ENCODE data around the gene PKD2L2.
A peak's percentile ranks its signal among the peaks of the same experiment; 100 is the strongest.
"Not testable (repeated sequence)": the region's sequence is repeated elsewhere in the genome, so short reads cannot be mapped to it uniquely, and the experiment has no call there.

Gene PKD2L2

DNA sequence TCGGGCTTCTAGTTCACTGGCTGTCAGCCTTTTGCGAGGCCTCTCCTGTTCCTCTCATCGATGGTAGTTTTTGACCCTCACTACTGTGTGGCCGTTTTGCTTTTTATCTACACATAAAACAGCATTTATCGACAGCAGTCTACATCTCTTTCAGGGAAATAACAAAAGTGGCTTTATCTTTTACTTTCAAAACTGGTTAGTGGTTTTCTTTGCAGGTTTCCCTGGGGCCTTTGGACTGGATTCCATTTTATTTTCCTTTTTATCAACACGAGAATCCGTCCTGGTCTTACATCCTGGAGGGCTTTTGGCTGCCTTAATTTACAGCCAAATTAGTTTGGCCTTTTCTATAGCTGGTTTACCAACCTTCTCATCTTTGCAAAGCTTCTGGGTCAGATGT is 793 bp upstream of the PKD2L2 start:
- peak; percentile 42 for DNase-seq (ENCODE audit: low read depth, low spot score)

DNA sequence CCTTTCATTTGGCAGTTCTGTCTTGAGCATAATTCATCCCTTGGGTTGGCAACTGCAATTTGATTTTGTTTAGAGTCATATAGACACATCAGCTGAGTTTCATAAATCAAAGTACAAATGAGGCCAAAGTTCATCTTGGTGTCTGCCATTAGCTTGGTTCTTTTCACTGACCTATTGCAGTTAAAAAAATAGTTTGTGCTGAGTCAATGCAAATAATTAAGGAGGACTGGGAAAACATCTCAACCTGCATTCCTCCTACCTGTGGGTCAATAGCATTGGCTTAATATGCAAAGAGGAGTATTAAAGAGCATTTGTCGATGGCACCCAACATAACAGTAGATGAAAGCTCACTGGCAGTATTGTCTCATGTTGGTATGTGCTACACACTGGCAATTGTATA is 1.6 kb downstream of the PKD2L2 start:
- DNase-seq (ENCODE audit: low read depth, low spot score), result no peak

DNA sequence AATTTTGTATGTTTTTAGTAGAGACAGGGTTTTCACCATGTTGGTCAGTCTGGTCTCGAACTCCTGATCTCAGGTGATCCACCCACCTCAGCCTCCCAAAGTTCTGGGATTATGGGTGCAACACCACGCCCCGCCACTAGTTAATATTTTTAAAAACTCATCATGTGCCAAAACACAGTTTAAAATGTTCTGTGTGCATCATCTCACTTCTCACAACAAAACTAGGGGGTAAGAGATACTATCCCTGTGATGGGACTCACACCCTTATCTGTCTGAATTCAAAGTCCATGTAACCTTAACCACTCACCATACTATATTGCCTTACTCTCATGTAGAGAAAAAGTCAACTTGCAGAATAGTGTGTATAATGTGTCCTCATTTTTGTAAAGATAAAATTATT is 2.6 kb downstream of the PKD2L2 start:
- DNase-seq (ENCODE audit: low read depth, low spot score), result no peak

DNA sequence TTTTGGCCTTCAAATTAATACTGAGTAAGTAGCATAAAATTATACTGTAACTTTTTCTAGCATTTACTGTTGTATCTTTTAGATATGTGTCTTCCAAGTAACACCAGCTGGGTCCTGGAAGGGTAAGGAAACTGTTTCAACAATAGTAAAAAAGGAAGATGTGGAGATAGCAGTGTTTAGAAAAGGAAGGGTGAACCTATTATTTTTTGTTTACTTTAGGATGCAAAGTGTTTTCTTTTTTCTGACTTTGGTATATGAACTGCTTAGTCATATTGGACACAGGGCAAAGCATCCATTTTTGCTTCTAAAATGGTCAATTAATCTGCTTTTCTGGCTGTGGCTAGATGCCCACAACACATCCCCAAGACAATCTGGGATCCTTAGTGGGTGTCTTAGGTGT is 5.3 kb downstream of the PKD2L2 start:
- no peak for DNase-seq (ENCODE audit: low read depth, low spot score)

DNA sequence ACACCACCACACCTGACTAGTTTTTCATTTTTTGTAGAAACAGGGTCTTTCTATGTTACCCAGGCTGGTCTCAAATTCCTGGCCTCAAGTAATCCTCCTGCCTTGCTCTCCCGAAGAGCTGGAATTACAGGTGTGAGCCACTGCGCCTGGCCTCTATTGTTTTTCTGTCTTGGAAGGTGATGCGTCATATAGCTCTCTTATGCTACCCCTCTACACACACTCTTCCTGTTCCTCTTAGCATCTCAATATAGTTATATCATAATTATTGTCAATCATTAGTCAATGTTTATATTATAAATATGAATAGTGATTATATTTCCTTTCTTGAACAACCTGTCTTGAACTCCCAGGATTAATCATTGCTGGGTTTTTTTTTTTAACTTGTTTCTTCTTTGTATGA is 7.3 kb downstream of the PKD2L2 start:
- DNase-seq (ENCODE audit: low read depth, low spot score), result peak; percentile 5

DNA sequence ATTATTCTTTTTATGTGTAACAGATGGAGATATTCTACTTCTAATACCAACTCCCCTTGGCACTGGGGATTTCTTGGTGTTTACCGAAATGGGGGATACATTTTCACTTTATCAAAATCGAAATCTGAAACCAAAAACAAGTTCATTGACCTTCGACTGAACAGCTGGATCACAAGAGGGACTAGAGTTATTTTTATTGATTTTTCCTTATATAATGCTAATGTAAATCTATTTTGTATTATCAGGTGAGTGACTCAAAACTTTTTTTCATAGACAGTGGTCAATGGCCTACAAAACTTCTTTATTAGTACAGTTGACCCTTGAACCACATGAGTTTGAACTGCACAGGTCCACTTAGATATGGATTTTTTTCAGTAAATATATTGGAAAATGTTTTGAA is 10.2 kb downstream of the PKD2L2 start:
- DNase-seq (ENCODE audit: low read depth, low spot score), result no peak

DNA sequence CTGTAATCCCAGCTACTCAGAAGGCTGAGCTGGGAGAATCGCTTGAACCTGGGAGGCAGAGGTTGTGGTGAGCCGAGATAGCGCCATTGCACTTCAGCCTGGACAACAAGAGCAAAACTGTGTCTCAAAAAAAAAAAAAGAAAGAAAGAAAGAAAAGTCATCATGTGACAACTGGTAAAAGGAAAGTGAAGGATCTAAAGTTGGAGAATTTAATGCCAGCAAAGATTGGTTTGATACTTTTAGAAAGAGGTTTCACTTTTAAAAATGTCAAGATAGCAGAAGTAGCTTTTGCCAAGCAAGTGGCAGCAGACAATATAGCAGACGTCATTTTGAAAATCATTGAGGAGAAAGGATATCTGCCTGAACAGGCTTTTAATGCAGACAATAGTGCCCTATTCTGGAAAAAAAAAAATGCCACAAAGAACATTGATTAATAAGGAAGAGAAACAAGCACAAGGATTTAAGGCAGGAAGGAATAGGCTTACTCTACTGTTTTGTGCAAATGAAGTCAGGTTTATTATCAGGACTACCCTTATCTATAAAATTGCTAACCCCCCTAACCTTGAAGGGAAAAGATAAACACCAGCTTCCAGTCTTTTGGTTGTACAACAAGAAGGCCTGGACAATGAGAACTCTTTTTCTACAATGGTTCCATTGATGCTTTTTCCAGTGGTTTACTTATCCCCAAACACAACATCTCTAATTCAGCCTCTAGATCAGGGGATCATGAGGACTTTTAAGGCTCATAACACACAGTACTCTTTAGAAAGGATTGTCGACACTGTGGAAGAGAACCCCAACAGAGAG is 12.0 kb downstream of the PKD2L2 start:
- DNase-seq (ENCODE audit: low read depth, low spot score), result no peak

DNA sequence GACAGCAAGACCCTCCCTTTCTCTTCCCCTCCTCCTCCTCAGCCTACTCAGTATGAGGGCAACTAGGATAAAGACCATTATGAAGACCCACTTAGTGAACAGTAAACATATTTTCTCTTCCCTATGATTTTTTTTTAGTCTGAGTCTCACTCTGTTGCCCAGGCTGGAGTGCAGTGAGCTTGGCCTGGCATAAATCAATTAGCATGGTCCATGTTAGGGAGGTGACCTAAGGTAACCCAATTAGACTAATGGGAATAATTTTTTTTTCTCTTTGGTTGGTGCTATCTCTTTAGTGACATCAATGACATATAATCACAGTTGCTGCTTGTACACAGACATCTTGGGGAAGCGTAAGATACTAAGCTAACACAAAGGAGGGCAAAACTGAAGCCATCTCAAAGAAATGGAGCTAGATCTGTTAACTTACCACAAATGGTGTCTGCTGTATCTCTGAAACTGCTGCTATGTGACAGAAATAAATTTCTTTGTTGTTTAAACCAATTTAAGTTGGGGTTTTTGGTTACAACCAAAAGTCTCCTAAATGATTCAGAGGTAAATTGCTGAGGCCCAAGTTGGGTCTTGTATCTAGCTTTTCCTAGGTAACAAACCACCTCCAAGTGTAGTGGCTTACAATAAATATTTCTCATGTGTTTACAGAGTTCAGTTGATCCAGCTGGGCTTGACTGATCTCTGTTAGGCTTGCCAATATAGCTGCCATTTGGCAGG is 13.3 kb downstream of the PKD2L2 start:
- no peak for DNase-seq (ENCODE audit: low read depth, low spot score)

DNA sequence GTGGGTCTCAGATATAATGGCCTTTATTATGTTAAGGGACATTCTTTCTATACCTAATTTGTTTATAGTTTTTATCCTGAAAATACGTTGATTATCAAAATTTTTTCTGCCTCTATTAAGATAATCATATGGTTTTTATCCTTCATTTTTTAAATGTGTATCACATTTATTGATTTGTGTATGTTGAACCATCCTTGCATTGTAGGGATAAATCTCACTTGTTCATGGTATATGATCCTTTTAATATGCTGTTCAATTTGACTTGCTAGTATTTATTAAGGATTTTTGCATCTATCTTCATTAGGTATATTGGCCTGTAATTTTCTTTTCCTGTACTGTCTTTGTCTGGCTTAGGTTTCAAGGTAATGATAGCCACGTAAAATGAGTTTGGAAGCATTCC is 25.5 kb downstream of the PKD2L2 start:
- no peak for DNase-seq (ENCODE audit: low read depth, low spot score)

DNA sequence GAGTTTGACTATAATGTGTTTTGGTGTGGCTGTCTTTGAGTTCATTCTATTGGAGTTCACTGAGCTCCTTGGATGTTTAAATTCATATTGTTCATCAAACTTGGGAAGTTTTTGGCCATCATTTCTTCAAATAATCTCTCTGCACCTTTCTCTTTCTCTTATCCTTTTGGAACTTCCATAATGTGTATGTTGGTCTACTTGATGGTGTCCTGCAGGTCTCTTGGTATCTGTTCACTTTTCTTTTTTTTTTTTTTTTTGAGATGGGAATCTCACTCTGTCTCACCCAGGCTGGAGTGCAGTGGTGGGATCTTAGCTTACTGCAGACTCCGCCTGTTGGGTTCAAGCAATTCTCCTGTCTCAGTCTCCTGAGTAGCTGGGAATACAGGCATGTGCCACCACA is 27.7 kb downstream of the PKD2L2 start:
- DNase-seq (ENCODE audit: low read depth, low spot score), result no peak

DNA sequence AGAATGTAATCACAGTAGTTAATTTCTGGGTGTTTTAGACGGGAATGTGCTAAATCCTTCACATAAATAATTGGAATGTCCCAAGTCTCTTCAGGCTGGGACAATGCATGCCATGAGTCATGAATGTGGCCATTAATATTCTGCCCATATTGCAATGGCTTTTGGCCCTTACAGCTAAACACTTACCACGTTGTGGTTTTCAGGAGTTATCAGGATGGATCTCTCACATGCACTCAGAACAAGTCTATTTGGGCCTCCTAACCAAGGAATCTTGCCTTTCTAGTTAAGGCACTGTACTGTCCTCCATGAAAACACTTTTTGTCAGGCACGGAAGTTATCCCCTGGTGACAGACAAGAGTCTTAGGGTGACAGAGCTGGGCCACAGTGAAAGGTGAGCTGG is 32.7 kb downstream of the PKD2L2 start:
- DNase-seq (ENCODE audit: low read depth, low spot score), result no peak

DNA sequence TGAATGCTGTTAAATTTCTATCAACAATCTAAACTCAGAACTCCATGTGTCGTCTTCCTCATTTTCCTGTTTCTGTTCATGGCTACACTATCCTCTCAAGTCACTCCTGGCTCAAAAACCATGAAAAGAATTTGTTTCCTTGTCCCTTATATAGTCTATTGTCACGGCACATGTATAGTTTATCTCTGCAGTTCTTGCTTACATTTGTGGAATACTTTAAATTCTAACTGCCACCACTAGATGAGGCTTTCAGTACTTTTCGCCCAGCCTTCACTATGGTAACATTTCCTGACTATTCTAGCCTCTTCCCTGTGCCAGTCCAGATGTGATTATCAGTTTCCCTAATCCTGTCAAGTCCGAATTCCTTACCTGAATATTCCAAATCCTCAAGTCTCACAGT is 34.6 kb downstream of the PKD2L2 start:
- no peak for DNase-seq (ENCODE audit: low read depth, low spot score)

DNA sequence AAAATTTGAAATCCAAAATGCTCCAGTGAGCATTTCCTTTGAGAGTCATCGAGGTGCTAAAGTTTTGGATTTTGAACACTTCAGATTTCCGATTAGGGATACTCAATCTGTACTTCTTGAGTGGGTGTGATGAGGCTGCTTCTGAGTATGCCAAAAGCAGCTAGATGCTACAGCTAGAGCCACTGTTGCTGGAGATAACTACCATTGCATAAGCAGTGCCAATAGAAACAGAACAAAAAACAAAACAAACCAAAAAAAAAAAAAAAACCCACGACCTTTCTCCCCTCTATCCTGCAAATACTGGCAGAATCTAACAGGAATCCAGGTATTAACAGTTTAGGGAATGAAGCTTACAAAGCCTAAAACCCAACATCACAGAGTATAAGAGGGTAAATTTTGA is 43.5 kb downstream of the PKD2L2 start:
- no peak for DNase-seq (ENCODE audit: low read depth, low spot score)

DNA sequence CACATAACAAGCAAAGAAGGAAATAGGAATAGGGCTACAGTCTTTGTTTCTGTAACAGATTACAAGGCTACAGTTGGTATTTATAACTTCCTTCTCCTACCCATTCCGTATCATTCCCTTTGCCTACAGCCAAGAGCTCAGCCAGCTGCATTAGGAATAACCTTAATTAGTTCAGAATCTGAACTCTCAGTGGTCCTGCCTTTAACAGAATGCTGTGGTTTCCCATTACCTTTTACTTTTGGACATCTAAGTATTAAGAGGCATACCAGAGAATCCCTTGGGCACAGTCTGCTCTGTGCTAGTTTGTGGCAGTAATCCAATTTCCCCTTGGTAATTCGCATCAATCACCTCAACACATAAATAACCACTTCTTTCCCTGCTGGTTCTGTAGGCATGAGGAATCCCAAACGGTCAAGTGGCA is 44.2 kb downstream of the PKD2L2 start:
- DNase-seq (ENCODE audit: low read depth, low spot score), result no peak

DNA sequence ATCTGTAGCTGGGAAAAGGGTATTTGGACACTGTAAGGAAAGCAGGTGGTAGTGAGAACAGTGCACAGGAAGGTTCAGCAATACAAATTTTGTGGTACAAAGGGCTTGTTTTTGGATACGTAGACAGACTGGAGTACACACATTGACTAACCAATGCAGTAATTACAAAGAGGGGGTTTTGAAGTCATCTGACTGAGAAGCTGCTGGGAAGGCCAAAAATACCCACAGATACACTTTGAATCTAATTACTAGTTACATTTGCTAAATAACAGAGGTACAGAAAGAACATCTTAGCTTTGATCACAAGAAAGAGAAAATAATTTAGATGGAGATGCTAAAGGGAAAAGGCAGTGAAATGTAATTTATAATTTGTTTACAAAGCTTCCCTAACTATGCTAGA is 45.9 kb downstream of the PKD2L2 start:
- DNase-seq (ENCODE audit: low read depth, low spot score), result no peak

DNA sequence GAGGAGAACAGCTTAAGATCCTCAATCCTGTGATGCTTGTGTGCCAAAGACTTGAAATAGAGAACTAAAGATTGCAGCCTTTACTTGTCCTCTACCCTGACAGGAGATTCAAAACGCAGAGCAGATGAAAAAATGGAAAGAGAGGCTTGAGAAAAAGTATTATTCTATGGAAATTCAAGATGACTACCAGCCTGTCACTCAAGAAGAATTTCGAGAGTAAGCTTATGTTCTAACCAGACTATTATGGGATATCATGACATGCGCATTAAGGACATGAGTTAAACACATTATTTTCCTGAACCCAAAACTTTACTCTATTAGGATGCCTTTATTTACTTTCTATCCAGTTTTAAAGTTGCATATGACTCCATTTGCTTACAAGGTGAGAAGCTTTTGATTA is 46.4 kb downstream of the PKD2L2 start:
- DNase-seq (ENCODE audit: low read depth, low spot score), result no peak

DNA sequence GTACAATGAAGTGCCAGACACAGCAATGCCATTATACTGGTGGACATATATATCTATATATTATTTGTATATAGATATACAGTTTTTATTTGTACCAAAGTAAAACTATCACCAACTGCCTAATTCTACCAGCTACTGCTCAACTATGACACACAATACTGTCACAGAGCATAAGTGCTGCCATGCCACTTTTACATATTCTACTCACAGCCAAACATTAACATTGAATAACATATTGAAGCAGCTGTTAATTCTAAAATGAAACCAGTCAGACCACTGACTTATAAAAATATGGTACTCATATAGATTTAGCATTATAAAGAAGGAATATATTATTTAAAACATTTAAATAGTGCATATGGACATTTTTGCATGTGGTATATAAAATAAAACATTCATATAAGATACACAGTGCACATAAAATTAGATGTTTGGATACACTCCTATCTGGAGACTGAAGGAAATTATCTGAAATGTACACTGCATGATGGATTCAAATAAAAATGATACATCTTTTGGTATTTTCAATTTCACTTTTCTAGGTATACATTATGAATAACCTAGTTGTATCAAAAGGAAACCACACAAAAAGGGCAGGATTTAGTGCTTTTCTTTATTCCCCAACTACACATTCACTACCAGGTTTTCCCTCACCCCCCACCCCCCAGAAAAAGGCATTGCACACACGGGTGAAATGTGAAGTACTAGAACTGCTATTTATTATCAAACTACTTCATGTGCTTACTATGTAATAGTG is 48.9 kb downstream of the PKD2L2 start:
- DNase-seq (ENCODE audit: low read depth, low spot score), result no peak

DNA sequence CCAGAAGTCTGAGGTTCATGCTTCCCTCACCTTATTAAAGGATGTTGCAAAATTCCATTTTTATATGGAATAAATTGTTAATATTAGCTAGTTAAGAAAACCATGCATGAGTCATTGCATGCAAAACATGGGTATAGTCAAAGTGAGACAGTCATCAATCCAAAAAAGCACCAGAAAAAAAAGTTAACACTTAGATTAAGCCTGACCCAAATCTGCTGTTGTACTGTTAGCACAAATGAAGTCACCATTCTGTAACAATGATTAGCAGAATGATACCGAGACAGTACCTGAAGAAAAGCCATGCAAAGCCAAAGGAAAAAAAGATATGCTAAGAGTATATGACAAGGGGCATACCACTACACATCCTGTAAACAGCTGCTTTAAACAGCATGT is 49.5 kb downstream of the PKD2L2 start:
- no peak for DNase-seq (ENCODE audit: low read depth, low spot score)

DNA sequence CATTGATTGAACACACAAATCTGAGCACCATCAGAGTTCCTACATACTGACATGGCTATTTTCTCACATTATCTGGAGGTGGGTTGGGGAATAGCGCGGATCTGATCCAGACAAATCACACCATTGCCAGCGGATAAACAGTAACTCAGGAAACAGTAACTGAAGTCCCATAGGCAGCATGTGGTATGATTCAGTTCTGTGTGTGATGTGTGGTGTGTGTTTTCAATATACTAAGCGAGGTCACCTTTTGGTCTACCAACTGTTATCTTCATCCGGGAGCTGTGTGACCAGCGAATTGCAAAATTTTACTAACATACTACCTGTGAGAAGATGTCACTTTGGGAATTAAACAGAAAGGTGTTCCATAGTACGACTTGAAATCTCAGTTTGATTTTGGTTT is 50.1 kb downstream of the PKD2L2 start:
- DNase-seq (ENCODE audit: low read depth, low spot score), result no peak

DNA sequence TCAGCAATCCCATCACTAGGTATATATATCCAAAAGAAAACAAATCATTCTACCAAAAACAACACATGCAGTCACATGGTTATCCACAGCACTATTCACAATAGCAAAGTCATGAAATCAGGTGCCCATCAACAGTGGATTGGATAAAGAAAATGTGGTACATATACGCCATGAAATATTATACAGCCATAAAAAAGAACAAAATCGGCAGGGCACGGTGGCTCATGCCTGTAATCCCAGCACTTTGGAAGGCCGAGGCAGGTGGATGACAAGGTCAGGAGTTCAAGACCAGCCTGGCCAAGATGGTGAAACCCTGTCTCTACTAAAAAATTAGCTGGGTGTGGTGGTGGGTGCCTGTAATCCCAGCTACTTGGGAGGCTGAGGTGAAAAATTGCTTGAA is 55.0 kb downstream of the PKD2L2 start:
- not testable (repeated sequence) for DNase-seq (ENCODE audit: low read depth, low spot score)

DNA sequence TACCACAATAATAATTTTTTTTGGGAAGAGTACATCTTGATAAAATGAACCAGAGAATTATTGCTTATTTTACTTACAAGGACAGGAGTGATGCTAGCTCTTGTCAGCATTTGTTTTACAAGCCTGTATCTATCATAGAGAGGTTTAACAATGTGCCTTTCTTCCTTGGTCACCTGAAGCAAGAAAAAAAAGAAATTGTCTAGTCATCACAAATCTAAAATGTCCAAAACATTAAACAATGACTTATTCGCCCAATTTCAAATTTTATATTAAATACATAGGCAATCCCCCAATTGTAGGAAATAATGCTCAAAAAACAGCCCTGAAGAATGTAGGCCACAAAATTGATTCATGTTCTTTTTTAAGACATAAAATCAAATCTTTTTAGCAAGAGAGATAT is 56.6 kb downstream of the PKD2L2 start:
- no peak for DNase-seq (ENCODE audit: low read depth, low spot score)

DNA sequence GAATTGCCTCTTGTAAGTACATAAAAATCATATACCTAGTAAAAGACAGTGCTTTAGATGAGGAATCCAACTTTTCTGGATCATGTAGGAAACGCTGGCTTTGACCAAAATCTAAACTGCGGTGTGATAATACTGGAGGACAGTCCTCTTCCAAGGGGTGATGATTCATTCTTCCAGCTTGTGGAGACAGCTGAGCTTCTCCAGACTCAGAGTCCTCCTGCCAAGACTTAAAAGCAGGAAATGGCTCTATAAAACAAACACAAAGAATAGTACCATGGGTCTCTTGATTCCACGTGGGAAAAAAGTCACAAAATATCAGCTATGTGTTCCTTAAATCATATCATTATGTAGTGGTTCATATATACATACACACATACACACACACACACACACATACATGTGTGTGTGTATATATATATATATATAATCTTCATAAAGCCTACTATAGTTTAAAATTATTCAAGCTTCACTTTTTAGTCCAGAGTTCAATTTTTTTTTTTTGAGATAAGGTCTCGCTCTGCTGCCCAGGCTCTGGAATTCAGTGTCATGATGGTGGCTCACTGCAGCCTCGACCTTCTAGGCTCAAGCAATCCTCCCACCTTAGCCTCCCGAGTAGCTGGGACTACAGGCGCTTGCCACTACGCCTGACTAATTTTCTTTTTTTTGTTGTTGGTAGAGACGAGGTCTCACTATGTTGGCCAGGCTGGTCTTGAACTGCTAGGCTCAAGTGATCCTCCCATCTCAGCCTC is 65.0 kb downstream of the PKD2L2 start:
- peak; percentile 34 for DNase-seq (ENCODE audit: low read depth, low spot score)
